Hepatocyte (in vitro differentiated cells): ENCODE measurements around the gene RBM15B. TPM values are rescaled to one million over a fixed set of nuclear protein-coding genes. Genes with fewer than 3 reads are reported as not detected.

ENCODE experiments used
- DNase-seq: peaks from one replicate; pipeline ENCODE4 v3.0.0-alpha.2; 2016; ENCODE audit warnings: low spot score
- H2AFZ ChIP-seq: fragments of 200-600 bp; sonication (generic); 2 replicates; pipeline ENCODE4 v1.6.0; 2016; ENCODE audit warnings: antibody characterized with exemption, mild to moderate bottlenecking
- H3K27ac ChIP-seq: fragments of 200-600 bp; sonication (generic); 2 replicates; pipeline ENCODE4 v1.5.1; 2016; ENCODE audit warnings: mild to moderate bottlenecking
- H3K27me3 ChIP-seq: fragments of 200-600 bp; sonication (generic); 2 replicates; pipeline ENCODE4 v1.6.1; 2016
- H3K36me3 ChIP-seq: fragments of 200-600 bp; sonication (generic); replicated peaks from 2 replicates; pipeline ENCODE4 v1.5.1; 2016; ENCODE audit warnings: low read depth; ENCODE audit not compliant: insufficient read depth
- H3K4me1 ChIP-seq: fragments of 200-600 bp; sonication (generic); 2 replicates; pipeline ENCODE4 v1.5.1; 2016; ENCODE audit warnings: mild to moderate bottlenecking, moderate library complexity; ENCODE audit not compliant: insufficient read depth
- H3K4me2 ChIP-seq: fragments of 200-600 bp; sonication (generic); 2 replicates; pipeline ENCODE4 v1.6.0; 2016
- H3K4me3 ChIP-seq: fragments of 200-600 bp; sonication (generic); 2 replicates; pipeline ENCODE4 v1.5.1; 2016; ENCODE audit warnings: mild to moderate bottlenecking
- H3K79me2 ChIP-seq: fragments of 200-600 bp; sonication (generic); 2 replicates; pipeline ENCODE4 v1.6.0; 2017; ENCODE audit warnings: mild to moderate bottlenecking
- H3K9me2 ChIP-seq: fragments of 200-600 bp; sonication (generic); replicated peaks from 2 replicates; pipeline ENCODE4 v1.6.0; 2017; ENCODE audit warnings: mild to moderate bottlenecking; ENCODE audit not compliant: insufficient read depth
- H3K9me3 ChIP-seq: fragments of 200-600 bp; sonication (generic); 2 replicates; pipeline ENCODE4 v1.5.1; 2016; ENCODE audit warnings: low read depth, mild to moderate bottlenecking
- H4K20me1 ChIP-seq: fragments of 200-600 bp; sonication (generic); 2 replicates; pipeline ENCODE4 v1.6.0; 2016; ENCODE audit warnings: mild to moderate bottlenecking; ENCODE audit not compliant: insufficient read depth, poor library complexity, severe bottlenecking
- CTCF ChIP-seq: fragments of 200-600 bp; sonication (generic); IDR thresholded peaks from 2 replicates; pipeline ENCODE4 v1.5.1; 2016; ENCODE audit warnings: antibody characterized with exemption, mild to moderate bottlenecking; ENCODE audit not compliant: poor library complexity
- EZH2 ChIP-seq: fragments of 200-600 bp; sonication (generic); IDR thresholded peaks from 2 replicates; pipeline ENCODE4 v1.6.1; 2016; ENCODE audit warnings: antibody characterized with exemption, mild to moderate bottlenecking, borderline replicate concordance
- EZH2phosphoT487 ChIP-seq: fragments of 200-600 bp; sonication (generic); IDR thresholded peaks from one replicate; pipeline ENCODE4 v1.6.1; 2018; ENCODE audit warnings: antibody characterized with exemption, mild to moderate bottlenecking, low read depth, moderate library complexity; ENCODE audit not compliant: unreplicated experiment, severe bottlenecking
- WGBS: methylation state at CpG from one replicate; pipeline ENCODE4 v1.1.6; 2016; ENCODE audit warnings: low lambda C conversion rate; ENCODE audit errors: missing lambda C conversion rate; 5-methylcytosine and 5-hydroxymethylcytosine counted together
- polyA plus RNA-seq: library from polyadenylated mRNA; unstranded; fragments of >200 nt; fragmentation: Nextera tagmentation; extraction: Ambion mirVana; gene quantifications from 2 replicates; pipeline ENCODE4 v1.2.1, GENCODE V29; 2016
- total RNA-seq: library from RNA; depleted of rRNA; stranded (reverse); fragments of >200 nt; gene quantifications from 2 replicates; pipeline ENCODE4 v1.2.3, GENCODE V29; 2014

RBM15B gene
- total and polyA plus RNA-seq, 2 experiments from 2014 or later: 31.0 to 33.3 TPM

DNA sequence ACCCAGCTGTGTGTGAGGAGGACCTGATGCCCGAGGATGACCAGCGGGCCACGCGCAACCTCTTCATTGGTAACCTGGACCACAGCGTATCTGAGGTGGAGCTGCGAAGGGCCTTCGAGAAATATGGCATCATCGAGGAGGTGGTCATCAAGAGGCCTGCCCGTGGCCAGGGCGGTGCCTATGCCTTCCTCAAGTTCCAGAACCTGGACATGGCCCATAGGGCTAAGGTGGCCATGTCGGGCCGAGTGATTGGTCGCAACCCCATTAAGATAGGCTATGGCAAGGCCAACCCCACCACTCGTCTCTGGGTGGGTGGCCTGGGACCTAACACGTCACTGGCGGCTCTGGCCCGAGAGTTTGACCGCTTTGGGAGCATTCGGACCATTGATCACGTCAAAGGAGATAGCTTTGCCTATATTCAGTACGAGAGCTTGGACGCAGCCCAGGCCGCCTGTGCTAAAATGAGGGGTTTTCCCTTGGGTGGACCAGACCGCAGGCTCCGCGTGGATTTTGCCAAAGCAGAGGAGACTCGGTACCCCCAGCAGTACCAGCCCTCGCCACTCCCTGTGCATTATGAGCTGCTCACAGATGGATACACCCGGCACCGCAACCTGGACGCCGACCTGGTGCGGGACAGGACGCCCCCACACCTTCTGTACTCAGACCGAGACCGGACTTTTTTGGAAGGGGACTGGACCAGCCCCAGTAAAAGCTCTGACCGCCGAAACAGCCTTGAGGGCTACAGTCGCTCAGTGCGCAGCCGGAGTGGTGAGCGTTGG lies 1.5 kb downstream of the RBM15B start:
- peak overlapping the region; percentile 99 for H3K27ac ChIP-seq
- TF ChIP-seq CTCF (no peak), EZH2phosphoT487 (no peak), EZH2 (no peak)
- H3K4me2 ChIP-seq: peak overlapping the region; percentile 98
- H2AFZ ChIP-seq: no peak overlapping the region
- no peak for DNase-seq
- peaks cover 58% of the 10 kb centered on the region for H3K79me2 ChIP-seq
- H3K4me1 ChIP-seq: peaks cover 48% of the 10 kb centered on the region
- H4K20me1 ChIP-seq: peaks cover 59% of the 10 kb centered on the region
- no peaks in the 10 kb centered on the region for H3K27me3 ChIP-seq
- H3K36me3 ChIP-seq: peaks cover 3% of the 10 kb centered on the region
- 97% methylated on average over 41 of the region's 42 CpGs for WGBS
- peak overlapping the region; percentile 90 for H3K4me3 ChIP-seq
- H3K9me3 ChIP-seq: no peaks in the 10 kb centered on the region
- no peaks in the 10 kb centered on the region for H3K9me2 ChIP-seq

- no peak for TF ChIP-seq CTCF
- no peak for TF ChIP-seq EZH2
- TF ChIP-seq EZH2phosphoT487: no peak
- Histone ChIP-seq H3K4me1 (peaks cover 43% of the 10 kb centered on the region), H3K4me3 (no peak overlapping the region), H3K27me3 (no peaks in the 10 kb centered on the region), H3K9me3 (no peaks in the 10 kb centered on the region), H3K79me2 (peaks cover 52% of the 10 kb centered on the region), H3K27ac (no peak overlapping the region), H3K9me2 (no peaks in the 10 kb centered on the region), H3K4me2 (peak overlapping the region; percentile 98), H4K20me1 (peaks cover 54% of the 10 kb centered on the region), H2AFZ (no peak overlapping the region), H3K36me3 (peaks cover 3% of the 10 kb centered on the region)
- DNase-seq: no peak
- over 99% methylated on average over 17 of the region's 17 CpGs for WGBS
These were observed 2.0 kb downstream of the RBM15B start for GRCh38 chr3:51393134-51393495.

DNA sequence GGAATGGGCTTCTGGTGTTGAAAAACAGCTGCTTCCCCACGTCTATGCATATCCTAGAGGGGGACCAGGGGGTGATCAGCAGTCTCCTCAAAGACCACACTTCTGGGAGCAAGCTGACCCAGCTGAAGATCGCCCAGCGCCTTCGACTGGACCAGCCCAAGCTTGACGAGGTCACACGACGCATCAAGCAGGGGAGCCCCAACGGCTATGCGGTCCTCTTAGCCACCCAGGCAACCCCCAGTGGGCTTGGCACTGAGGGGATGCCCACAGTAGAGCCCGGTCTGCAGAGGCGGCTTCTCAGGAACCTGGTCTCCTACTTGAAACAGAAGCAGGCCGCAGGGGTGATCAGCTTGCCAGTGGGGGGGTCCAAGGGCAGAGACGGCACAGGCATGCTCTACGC lies 2.5 kb downstream of the RBM15B start:
- H3K79me2 ChIP-seq: peaks cover 49% of the 10 kb centered on the region
- WGBS: 97% methylated on average over 14 of the region's 14 CpGs

More for the DNA sequence above, 2.5 kb downstream of the RBM15B start:
- DNase-seq: no peak
- H3K4me3 ChIP-seq: no peak overlapping the region
- H3K9me2 ChIP-seq: no peaks in the 10 kb centered on the region
- peak overlapping the region; percentile 98 for H3K4me2 ChIP-seq
- no peak overlapping the region for H3K27ac ChIP-seq
- TF ChIP-seq EZH2 (no peak), CTCF (no peak), EZH2phosphoT487 (no peak)
- H2AFZ ChIP-seq: no peak overlapping the region
- H3K4me1 ChIP-seq: peaks cover 40% of the 10 kb centered on the region
- H4K20me1 ChIP-seq: peaks cover 49% of the 10 kb centered on the region
- H3K36me3 ChIP-seq: peaks cover 3% of the 10 kb centered on the region
- no peaks in the 10 kb centered on the region for H3K27me3 ChIP-seq
- no peaks in the 10 kb centered on the region for H3K9me3 ChIP-seq
